HS-27A (cell line): ENCODE results near the gene ZFP92.

Experiments
- DNase-seq: peaks from one replicate; pipeline ENCODE4 v3.0.0-alpha.2; 2012; ENCODE audit warnings: low read depth, missing footprints

Gene ZFP92

GRCh38 chrX:153408871-153409351 is 2.4 kb upstream of the ZFP92 start:
- no peak for DNase-seq

GRCh38 chrX:153409414-153410101 is 1.7 kb upstream of the ZFP92 start:
- DNase-seq = no peak

GRCh38 chrX:153410373-153410772 is 899 bp upstream of the ZFP92 start:
- DNase-seq = no peak

- no peak for DNase-seq
These were observed 401 bp upstream of the ZFP92 start for GRCh38 chrX:153410888-153411254.

- no peak for DNase-seq
These were observed 809 bp downstream of the ZFP92 start for GRCh38 chrX:153411988-153412574.

GRCh38 chrX:153412746-153413720 is 1.8 kb downstream of the ZFP92 start:
- DNase-seq = no peak

- no peak for DNase-seq
These were observed 2.5 kb downstream of the ZFP92 start for GRCh38 chrX:153413731-153414130.

GRCh38 chrX:153414856-153415510 is 3.7 kb downstream of the ZFP92 start:
- DNase-seq = no peak

- DNase-seq = no peak
These were observed 5.6 kb downstream of the ZFP92 start for GRCh38 chrX:153416781-153417450.

GRCh38 chrX:153417637-153418036 is 6.4 kb downstream of the ZFP92 start:
- no peak for DNase-seq

- no peak for DNase-seq
These were observed 9.8 kb downstream of the ZFP92 start for GRCh38 chrX:153420851-153421599.

- no peak for DNase-seq
These were observed 10.6 kb downstream of the ZFP92 start for GRCh38 chrX:153421856-153422255.

- no peak for DNase-seq
These were observed 12.4 kb downstream of the ZFP92 start for GRCh38 chrX:153423652-153424051.

- no peak for DNase-seq
These were observed 14.9 kb downstream of the ZFP92 start for GRCh38 chrX:153426204-153426603.

GRCh38 chrX:153430796-153431195 is 19.5 kb downstream of the ZFP92 start:
- no peak for DNase-seq

GRCh38 chrX:153433161-153433680 is 21.9 kb downstream of the ZFP92 start:
- no peak for DNase-seq

GRCh38 chrX:153433781-153434285 is 22.6 kb downstream of the ZFP92 start:
- no peak for DNase-seq

GRCh38 chrX:153434801-153435200 is 23.5 kb downstream of the ZFP92 start:
- DNase-seq = no peak

GRCh38 chrX:153435845-153436244 is 24.6 kb downstream of the ZFP92 start:
- no peak for DNase-seq

- DNase-seq = no peak
These were observed 27.3 kb downstream of the ZFP92 start for GRCh38 chrX:153438532-153438931.
